ENCODE data around the gene RABGGTA. TPM values are rescaled to one million over a fixed set of nuclear protein-coding genes. Genes with fewer than 3 reads are reported as not detected.

The RABGGTA gene
- total and polyA plus RNA-seq, 10 of the 15 experiments (the other 5 are each of a cell fraction or from before 2014, with no cell fraction given) = 19.1 to 75.6 (median 46.9) TPM

DNA sequence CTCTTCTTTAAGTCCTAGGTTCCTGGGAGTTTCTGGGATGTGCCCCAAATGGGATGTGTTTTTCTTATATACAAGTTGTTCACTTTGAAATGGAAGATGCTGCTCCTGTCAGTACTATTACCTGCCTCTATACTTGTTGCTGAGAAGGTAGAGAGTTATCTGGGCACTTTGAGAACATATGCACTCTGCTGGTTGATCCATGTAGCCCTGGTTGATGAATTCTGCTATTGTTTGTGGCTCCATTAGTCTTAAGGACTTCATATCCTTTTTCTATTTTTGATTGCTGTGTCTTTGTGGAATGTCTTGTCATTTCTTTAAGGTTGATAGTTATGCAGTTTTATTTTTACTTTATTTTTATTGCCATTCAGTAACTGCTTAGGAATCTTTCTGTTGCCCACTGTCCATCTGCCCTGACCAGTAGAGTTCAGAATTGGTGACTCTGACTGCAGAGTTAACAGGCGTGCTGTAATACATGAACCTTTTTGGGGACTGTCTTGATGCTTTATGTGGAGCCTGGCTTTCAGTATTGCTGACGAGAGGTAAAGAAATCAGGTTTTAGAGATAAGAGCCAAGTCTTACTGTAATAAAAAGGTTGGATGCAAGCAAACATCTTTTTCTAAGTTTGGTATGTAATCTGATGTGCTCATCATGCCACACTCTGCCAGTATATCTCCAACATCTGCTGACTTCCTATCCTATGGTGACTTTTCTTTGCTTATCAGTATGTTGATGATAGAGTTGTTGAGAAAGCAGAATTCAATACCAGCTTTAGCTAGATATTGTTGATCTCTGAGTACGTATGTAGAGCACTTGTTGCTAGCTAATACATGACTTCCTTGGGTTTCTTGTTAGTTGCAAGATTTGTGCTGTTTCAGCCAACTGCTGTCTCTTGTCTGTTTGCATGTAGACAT is 37.0 kb downstream of the RABGGTA start:
- H3K36me3 ChIP-seq (ENCODE audit: control insufficient read depth in 2 of 2, insufficient read depth in 2 of 2, low read length in 1 of 2) = peaks cover 4 to 36% of the 10 kb centered on the region in 2 experiments
- in situ Hi-C loops (cut with MboI) (no loop called here), intact Hi-C loops (cut with micrococcal nuclease; ENCODE audit: unreplicated experiment) (no loop called here)
- H3K79me2 ChIP-seq (ENCODE audit: control insufficient read depth, insufficient read depth, low read length) = peaks cover 35% of the 10 kb centered on the region
- 98% methylated on average over 3 of the region's 3 CpGs for WGBS (ENCODE audit: insufficient coverage, insufficient replicate concordance, low lambda C conversion rate, missing lambda C conversion rate)
- no peaks in the 10 kb centered on the region for H4K20me1 ChIP-seq (ENCODE audit: control insufficient read depth, insufficient read depth)
- no peak overlapping the region for H3K27ac ChIP-seq (ENCODE audit: control insufficient read depth, insufficient read depth)
- peaks cover 14% of the 10 kb centered on the region for H3K4me1 ChIP-seq (ENCODE audit: control insufficient read depth, insufficient read depth, low read length)
- no peaks in the 10 kb centered on the region for H3K9me3 ChIP-seq (replicated peaks; ENCODE audit: control insufficient read depth, insufficient read depth, low read length)
- no TSS peak for BruUV-seq (replicated peaks)
- ATAC-seq = no peak
- TF ChIP-seq KLF5 (IDR thresholded peaks at IDR 0.05; ENCODE audit: partially characterized antibody) = no peak
- no peak for TF ChIP-seq ASH2L (IDR thresholded peaks at IDR 0.05; ENCODE audit: borderline replicate concordance, low read depth)
- no peak for TF ChIP-seq RAD21 (IDR thresholded peaks at IDR 0.05; ENCODE audit: insufficient read depth, low read depth, low read length)
- TF ChIP-seq RB1 (IDR thresholded peaks at IDR 0.05; ENCODE audit: borderline replicate concordance) = no peak
- TF ChIP-seq SMC3 (IDR thresholded peaks at IDR 0.05; ENCODE audit: borderline replicate concordance, low read length) = no peak
- no peak for TF ChIP-seq SUPT20H (IDR thresholded peaks at IDR 0.05; ENCODE audit: borderline replicate concordance, control insufficient read depth, low read depth, low read length)
- TF ChIP-seq SIN3A (IDR thresholded peaks at IDR 0.05; ENCODE audit: low read depth, low read length) = no peak
- TF ChIP-seq NFYA (IDR thresholded peaks at IDR 0.05; ENCODE audit: borderline replicate concordance, low read depth, low read length) = no peak
- H2AFZ ChIP-seq (ENCODE audit: control insufficient read depth, low read depth, low read length) = no peak overlapping the region
- CTCF ChIA-PET = interaction anchor here (0.7 to 3.0 kb wide), 13 partner anchors 8 to 126 kb away, joined by 3 to 12 read pairs (median 5); partner anchors contain the start of genes CHMP4A, CIDEB, MDP1 and RABGGTA
- FAIRE-seq = no peak
- no peaks in the 10 kb centered on the region for H3K27me3 ChIP-seq (replicated peaks in 1 of 2; ENCODE audit: control insufficient read depth in 2 of 2, insufficient read depth in 2 of 2, low read length in 1 of 2)
- H3K4me3 ChIP-seq = peak overlapping the region; percentile 87
- H3K9ac ChIP-seq (ENCODE audit: control insufficient read depth, insufficient read depth, low read length) = no peak overlapping the region
- peak overlapping the region; percentile 93 for H3K4me2 ChIP-seq (ENCODE audit: control insufficient read depth, insufficient read depth)
- RAD21 ChIA-PET (ENCODE audit: unreplicated experiment) = interaction anchor here (0.9 to 2.3 kb wide), 4 partner anchors 8 to 139 kb away, joined by 3 to 13 read pairs (median 4); partner anchors contain the start of gene TINF2
- SMC1A ChIA-PET (ENCODE audit: uncharacterized antibody, unreplicated experiment) = interaction anchor here (0.8 to 2.8 kb wide), 8 partner anchors 8 to 45 kb away, joined by 3 to 12 read pairs (median 4); partner anchors contain the start of genes MDP1, RABGGTA and TINF2
- POLR2A ChIA-PET = interaction anchor here (0.6 to 2.1 kb wide), 6 partner anchors 8 to 62 kb away, joined by 3 to 15 read pairs (median 4); partner anchors contain the start of genes MDP1 and TINF2
- no peak for DNase-seq (ENCODE audit: low read depth, low spot score)

Data from GM12878 (cell line).